C4-2B (cell line): Measurements from ENCODE around the gene BUD23.

ENCODE experiments used
- ZFX ChIP-seq: fragments of 450-650 bp; IDR thresholded peaks from 2 replicates; pipeline ENCODE4 v1.6.1; 2017
- TF ChIP-seq, protein P1 (sequence below): fragments of 450-650 bp; conservative IDR thresholded peaks from 2 replicates; pipeline ENCODE4 v1.5.1; 2017; ENCODE audit warnings: mild to moderate bottlenecking

DNA sequence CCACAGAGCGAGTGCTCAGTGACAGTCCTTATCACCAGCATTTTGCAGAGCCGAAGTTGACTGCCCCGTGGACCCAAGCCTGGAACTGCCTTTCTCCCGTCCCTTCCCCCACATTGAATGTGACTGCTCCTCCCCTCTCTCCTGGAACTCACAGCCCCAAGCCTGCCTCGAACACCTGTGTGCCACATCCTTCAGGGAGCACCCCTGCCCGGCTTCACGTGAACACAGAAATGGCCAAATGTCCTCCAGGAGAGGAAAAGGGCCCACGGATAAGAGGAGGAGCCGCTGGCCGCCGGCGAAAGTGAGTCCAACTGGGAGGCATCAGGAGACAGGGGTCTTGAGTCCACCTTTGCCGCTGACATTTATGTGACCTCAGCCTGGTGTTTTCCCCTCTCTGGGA lies 19.8 kb downstream of the BUD23 start:
- TF ChIP-seq, protein P1, sequence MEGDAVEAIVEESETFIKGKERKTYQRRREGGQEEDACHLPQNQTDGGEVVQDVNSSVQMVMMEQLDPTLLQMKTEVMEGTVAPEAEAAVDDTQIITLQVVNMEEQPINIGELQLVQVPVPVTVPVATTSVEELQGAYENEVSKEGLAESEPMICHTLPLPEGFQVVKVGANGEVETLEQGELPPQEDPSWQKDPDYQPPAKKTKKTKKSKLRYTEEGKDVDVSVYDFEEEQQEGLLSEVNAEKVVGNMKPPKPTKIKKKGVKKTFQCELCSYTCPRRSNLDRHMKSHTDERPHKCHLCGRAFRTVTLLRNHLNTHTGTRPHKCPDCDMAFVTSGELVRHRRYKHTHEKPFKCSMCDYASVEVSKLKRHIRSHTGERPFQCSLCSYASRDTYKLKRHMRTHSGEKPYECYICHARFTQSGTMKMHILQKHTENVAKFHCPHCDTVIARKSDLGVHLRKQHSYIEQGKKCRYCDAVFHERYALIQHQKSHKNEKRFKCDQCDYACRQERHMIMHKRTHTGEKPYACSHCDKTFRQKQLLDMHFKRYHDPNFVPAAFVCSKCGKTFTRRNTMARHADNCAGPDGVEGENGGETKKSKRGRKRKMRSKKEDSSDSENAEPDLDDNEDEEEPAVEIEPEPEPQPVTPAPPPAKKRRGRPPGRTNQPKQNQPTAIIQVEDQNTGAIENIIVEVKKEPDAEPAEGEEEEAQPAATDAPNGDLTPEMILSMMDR = no peak
- no peak for TF ChIP-seq ZFX
